ENCODE data around the gene THEMIS2. TPM values are rescaled to one million over a fixed set of nuclear protein-coding genes. Genes with fewer than 3 reads are reported as not detected.
A peak's percentile ranks its signal among the peaks of the same experiment; 100 is the strongest.
"Not testable (repeated sequence)": the region's sequence is repeated elsewhere in the genome, so short reads cannot be mapped to it uniquely, and the experiment has no call there.

Gene THEMIS2
- total RNA-seq, 1 donor: 17.4 TPM

GRCh38 chr1:27868932-27869718 lies 3.2 kb upstream of the THEMIS2 start:
- H3K79me2 ChIP-seq (ENCODE audit: insufficient read depth, low read length): peaks cover 2% of the 10 kb centered on the region
- H2AFZ ChIP-seq (ENCODE audit: low read length): peak overlapping the region; percentile 47
- H4K20me1 ChIP-seq (ENCODE audit: insufficient read depth, low read length): no peaks in the 10 kb centered on the region
- H3K4me2 ChIP-seq (ENCODE audit: insufficient read depth, low read length): no peak overlapping the region
- H3K36me3 ChIP-seq (ENCODE audit: insufficient read depth, low read length): no peaks in the 10 kb centered on the region
- H3K4me1 ChIP-seq (ENCODE audit: insufficient read depth, low read length): peaks cover 11% of the 10 kb centered on the region
- H3K27ac ChIP-seq (ENCODE audit: low read depth, low read length): no peak overlapping the region
- no peaks in the 10 kb centered on the region for H3K27me3 ChIP-seq (ENCODE audit: insufficient read depth, low read length)
- TF ChIP-seq, protein P1, sequence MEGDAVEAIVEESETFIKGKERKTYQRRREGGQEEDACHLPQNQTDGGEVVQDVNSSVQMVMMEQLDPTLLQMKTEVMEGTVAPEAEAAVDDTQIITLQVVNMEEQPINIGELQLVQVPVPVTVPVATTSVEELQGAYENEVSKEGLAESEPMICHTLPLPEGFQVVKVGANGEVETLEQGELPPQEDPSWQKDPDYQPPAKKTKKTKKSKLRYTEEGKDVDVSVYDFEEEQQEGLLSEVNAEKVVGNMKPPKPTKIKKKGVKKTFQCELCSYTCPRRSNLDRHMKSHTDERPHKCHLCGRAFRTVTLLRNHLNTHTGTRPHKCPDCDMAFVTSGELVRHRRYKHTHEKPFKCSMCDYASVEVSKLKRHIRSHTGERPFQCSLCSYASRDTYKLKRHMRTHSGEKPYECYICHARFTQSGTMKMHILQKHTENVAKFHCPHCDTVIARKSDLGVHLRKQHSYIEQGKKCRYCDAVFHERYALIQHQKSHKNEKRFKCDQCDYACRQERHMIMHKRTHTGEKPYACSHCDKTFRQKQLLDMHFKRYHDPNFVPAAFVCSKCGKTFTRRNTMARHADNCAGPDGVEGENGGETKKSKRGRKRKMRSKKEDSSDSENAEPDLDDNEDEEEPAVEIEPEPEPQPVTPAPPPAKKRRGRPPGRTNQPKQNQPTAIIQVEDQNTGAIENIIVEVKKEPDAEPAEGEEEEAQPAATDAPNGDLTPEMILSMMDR (IDR thresholded peaks at IDR 0.05; ENCODE audit: extremely low read depth, low read depth, low read length): no peak
- H3K9me3 ChIP-seq (ENCODE audit: low read depth, low read length): no peaks in the 10 kb centered on the region
- peak; percentile 61 for DNase-seq (ENCODE audit: insufficient read length, low spot score, missing footprints)
- H3K4me3 ChIP-seq (ENCODE audit: insufficient read depth, low read length): no peak overlapping the region

DNA sequence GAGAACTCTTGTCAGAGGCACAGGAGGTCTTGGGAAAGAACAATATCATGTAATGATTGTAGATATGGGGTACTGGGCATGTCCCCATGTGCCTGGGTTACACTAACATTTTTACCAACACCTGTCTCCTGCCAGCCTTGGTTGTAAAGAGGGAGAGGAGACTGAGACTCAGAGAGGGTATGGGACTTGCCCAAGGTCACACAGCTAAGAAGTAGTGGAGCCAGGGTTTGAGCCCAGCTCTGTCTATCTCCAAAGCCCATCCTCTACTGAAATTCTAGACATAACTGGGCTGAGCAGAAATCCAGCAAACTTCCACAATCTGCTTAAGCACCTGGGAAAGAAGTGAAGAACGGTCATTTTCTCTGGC lies 2.6 kb upstream of the THEMIS2 start:
- DNase-seq (ENCODE audit: insufficient read length, low spot score, missing footprints): no peak
- Histone ChIP-seq H3K9me3 (ENCODE audit: low read depth, low read length) (no peaks in the 10 kb centered on the region), H3K4me1 (ENCODE audit: insufficient read depth, low read length) (peaks cover 9% of the 10 kb centered on the region), H3K27me3 (ENCODE audit: insufficient read depth, low read length) (no peaks in the 10 kb centered on the region), H4K20me1 (ENCODE audit: insufficient read depth, low read length) (no peaks in the 10 kb centered on the region), H3K79me2 (ENCODE audit: insufficient read depth, low read length) (peaks cover 2% of the 10 kb centered on the region), H3K4me2 (ENCODE audit: insufficient read depth, low read length) (no peak overlapping the region), H3K36me3 (ENCODE audit: insufficient read depth, low read length) (no peaks in the 10 kb centered on the region), H3K4me3 (ENCODE audit: insufficient read depth, low read length) (no peak overlapping the region), H2AFZ (ENCODE audit: low read length) (no peak overlapping the region), H3K27ac (ENCODE audit: low read depth, low read length) (no peak overlapping the region)
- TF ChIP-seq, protein P1 (IDR thresholded peaks at IDR 0.05; ENCODE audit: extremely low read depth, low read depth, low read length): no peak

GRCh38 chr1:27871076-27871475 lies 1.3 kb upstream of the THEMIS2 start:
- not testable (repeated sequence) for H3K27me3 ChIP-seq (ENCODE audit: insufficient read depth, low read length); H3K4me2 ChIP-seq (ENCODE audit: insufficient read depth, low read length); DNase-seq (ENCODE audit: insufficient read length, low spot score, missing footprints); H3K9me3 ChIP-seq (ENCODE audit: low read depth, low read length); H4K20me1 ChIP-seq (ENCODE audit: insufficient read depth, low read length); H3K4me3 ChIP-seq (ENCODE audit: insufficient read depth, low read length); H3K36me3 ChIP-seq (ENCODE audit: insufficient read depth, low read length); H2AFZ ChIP-seq (ENCODE audit: low read length); H3K79me2 ChIP-seq (ENCODE audit: insufficient read depth, low read length); H3K27ac ChIP-seq (ENCODE audit: low read depth, low read length)
- H3K4me1 ChIP-seq (ENCODE audit: insufficient read depth, low read length): peaks cover 11% of the 10 kb centered on the region

- Histone ChIP-seq H3K79me2 (ENCODE audit: insufficient read depth, low read length) (peaks cover 6% of the 10 kb centered on the region), H3K4me3 (ENCODE audit: insufficient read depth, low read length) (peak overlapping the region; percentile 87), H3K4me1 (ENCODE audit: insufficient read depth, low read length) (peaks cover 11% of the 10 kb centered on the region), H4K20me1 (ENCODE audit: insufficient read depth, low read length) (no peaks in the 10 kb centered on the region), H3K9me3 (ENCODE audit: low read depth, low read length) (no peaks in the 10 kb centered on the region), H3K27me3 (ENCODE audit: insufficient read depth, low read length) (no peaks in the 10 kb centered on the region), H3K4me2 (ENCODE audit: insufficient read depth, low read length) (peak overlapping the region; percentile 92), H2AFZ (ENCODE audit: low read length) (peak overlapping the region; percentile 97), H3K36me3 (ENCODE audit: insufficient read depth, low read length) (no peaks in the 10 kb centered on the region), H3K27ac (ENCODE audit: low read depth, low read length) (peak overlapping the region; percentile 53)
- TF ChIP-seq, protein P1 (IDR thresholded peaks at IDR 0.05; ENCODE audit: extremely low read depth, low read depth, low read length): no peak
- DNase-seq (ENCODE audit: insufficient read length, low spot score, missing footprints): peak; percentile 87
Observed at GRCh38 chr1:27872802-27873551, 633 bp downstream of the THEMIS2 start.

All from osteoblast (primary cell).